WTC11 (cell line): ENCODE measurements around the gene CCR8. TPM values are rescaled to one million over a fixed set of nuclear protein-coding genes. Genes with fewer than 3 reads are reported as not detected.

Experiments
- ATAC-seq: fragments of 200-7000 bp; cut with Tn5 transposase; 2 replicates; pipeline ENCODE4 v1.10.0; 2021; ENCODE audit warnings: mild to moderate bottlenecking, moderate library complexity
- CTCF ChIA-PET: fragments of 300-600 bp; sonication (Branson Sonifier 250); formaldehyde crosslinking; loops from one replicate; lab custom pipeline; 2021; ENCODE audit warnings: antibody characterized with exemption; lab: Charles Lee
- POLR2A ChIA-PET: fragments of 350-600 bp; sonication (Branson Sonifier 250); formaldehyde crosslinking; loops from one replicate; lab custom pipeline; 2021; ENCODE audit warnings: antibody characterized with exemption; lab: Charles Lee
- DNase-seq: peaks from one replicate; pipeline ENCODE4 v3.0.0; 2021; ENCODE audit warnings: low spot score
- H3K27ac Mint-ChIP-seq: 2 replicates; pipeline ENCODE4 v1.8.0; 2021; ENCODE audit warnings: mixed read lengths
- H3K27me3 Mint-ChIP-seq: 2 replicates; pipeline ENCODE4 v1.8.0; 2021; ENCODE audit warnings: low read depth, mild to moderate bottlenecking, moderate library complexity, mixed read lengths
- H3K36me3 Mint-ChIP-seq: 2 replicates; pipeline ENCODE4 v1.8.0; 2021; ENCODE audit warnings: mixed read lengths
- H3K4me1 Mint-ChIP-seq: 2 replicates; pipeline ENCODE4 v1.8.0; 2022; ENCODE audit warnings: mixed read lengths
- H3K4me3 Mint-ChIP-seq: 2 replicates; pipeline ENCODE4 v1.8.0; 2021; ENCODE audit warnings: mild to moderate bottlenecking, moderate library complexity, mixed read lengths
- H3K9me3 Mint-ChIP-seq: 2 replicates; pipeline ENCODE4 v1.8.0; 2021; ENCODE audit warnings: mixed read lengths
- CREM ChIP-seq: sonication (generic); formaldehyde crosslinking; IDR thresholded peaks from 2 replicates; pipeline ENCODE4 v1.8.1; 2022; ENCODE audit warnings: mild to moderate bottlenecking, missing genetic modification reagents, moderate library complexity
- FOXP1 ChIP-seq: sonication (generic); formaldehyde crosslinking; IDR thresholded peaks from 2 replicates; pipeline ENCODE4 v1.8.0; 2022; ENCODE audit warnings: missing genetic modification reagents, mild to moderate bottlenecking, moderate library complexity, borderline replicate concordance
- GABPB1 ChIP-seq: sonication (generic); formaldehyde crosslinking; IDR thresholded peaks from 2 replicates; pipeline ENCODE4 v1.8.1; 2023; ENCODE audit warnings: mild to moderate bottlenecking, missing genetic modification reagents
- GTF2I ChIP-seq: fragments of 250-450 bp; sonication (Bioruptor Pico); conservative IDR thresholded peaks from 2 replicates; pipeline ENCODE4 v1.4.0; 2021; ENCODE audit warnings: mild to moderate bottlenecking
- JAZF1 ChIP-seq: fragments of 250-450 bp; sonication (Bioruptor Pico); IDR thresholded peaks from 2 replicates; pipeline ENCODE4 v1.9.0; 2021; ENCODE audit warnings: moderate library complexity, mild to moderate bottlenecking, inconsistent platforms
- JUN ChIP-seq: sonication (generic); formaldehyde crosslinking; IDR thresholded peaks from 2 replicates; pipeline ENCODE4 v1.8.0; 2023; ENCODE audit warnings: mild to moderate bottlenecking, missing genetic modification reagents
- MAX ChIP-seq: sonication (generic); formaldehyde crosslinking; IDR thresholded peaks from 2 replicates; pipeline ENCODE4 v1.8.0; 2022; ENCODE audit warnings: mild to moderate bottlenecking, missing genetic modification reagents
- MXD4 ChIP-seq: fragments of 250-450 bp; sonication (Bioruptor Pico); IDR thresholded peaks from 2 replicates; pipeline ENCODE4 v1.8.0; 2021; ENCODE audit warnings: mild to moderate bottlenecking, moderate library complexity, borderline replicate concordance
- NFATC4 ChIP-seq: fragments of 250-450 bp; sonication (Bioruptor Pico); IDR thresholded peaks from 2 replicates; pipeline ENCODE4 v1.9.0; 2021; ENCODE audit warnings: mild to moderate bottlenecking
- OVOL2 ChIP-seq: fragments of 250-450 bp; sonication (Bioruptor Pico); IDR thresholded peaks from 2 replicates; pipeline ENCODE4 v1.9.0; 2021; ENCODE audit warnings: mild to moderate bottlenecking, borderline replicate concordance
- PRRX2 ChIP-seq: fragments of 250-450 bp; sonication (Bioruptor Pico); IDR thresholded peaks from 2 replicates; pipeline ENCODE4 v1.8.0; 2021; ENCODE audit warnings: mild to moderate bottlenecking
- RELA ChIP-seq: sonication (generic); formaldehyde crosslinking; IDR thresholded peaks from 2 replicates; pipeline ENCODE4 v1.8.1; 2022; ENCODE audit warnings: missing genetic modification reagents, mild to moderate bottlenecking, borderline replicate concordance
- SOX15 ChIP-seq: fragments of 250-450 bp; sonication (Bioruptor Pico); IDR thresholded peaks from 2 replicates; pipeline ENCODE4 v1.9.0; 2021; ENCODE audit warnings: mild to moderate bottlenecking
- SP1 ChIP-seq: sonication (generic); formaldehyde crosslinking; conservative IDR thresholded peaks from 2 replicates; pipeline ENCODE4 v1.8.1; 2022; ENCODE audit warnings: missing genetic modification reagents
- TCF7 ChIP-seq: sonication (generic); formaldehyde crosslinking; IDR thresholded peaks from 2 replicates; pipeline ENCODE4 v1.8.0; 2022; ENCODE audit warnings: mild to moderate bottlenecking, low read depth, missing genetic modification reagents, moderate library complexity
- ZNF263 ChIP-seq: sonication (generic); formaldehyde crosslinking; IDR thresholded peaks from 2 replicates; pipeline ENCODE4 v1.8.1; 2022; ENCODE audit warnings: low read depth, mild to moderate bottlenecking, moderate library complexity, missing genetic modification reagents
- ZNF425 ChIP-seq: fragments of 250-450 bp; sonication (Bioruptor Pico); conservative IDR thresholded peaks from 2 replicates; pipeline ENCODE4 v1.9.0; 2021; ENCODE audit warnings: mild to moderate bottlenecking
- total RNA-seq: library from RNA; stranded (reverse); gene quantifications from 3 replicates; pipeline ENCODE4 v1.2.3, GENCODE V29; 2021
- TF ChIP-seq, protein P1 (sequence below): fragments of 250-450 bp; sonication (Bioruptor Pico); IDR thresholded peaks from 2 replicates; pipeline ENCODE4 v1.9.0; 2021; ENCODE audit warnings: mild to moderate bottlenecking, borderline replicate concordance
- TF ChIP-seq, protein P2 (sequence below): sonication (generic); formaldehyde crosslinking; IDR thresholded peaks from 2 replicates; pipeline ENCODE4 v1.8.1; 2022; ENCODE audit warnings: mild to moderate bottlenecking, moderate library complexity, missing genetic modification reagents
- TF ChIP-seq, protein P3 (sequence below): sonication (generic); formaldehyde crosslinking; conservative IDR thresholded peaks from 2 replicates; pipeline ENCODE4 v1.8.1; 2022; ENCODE audit warnings: mild to moderate bottlenecking, missing genetic modification reagents
- TF ChIP-seq, protein P4 (sequence below): sonication (generic); formaldehyde crosslinking; IDR thresholded peaks from 2 replicates; pipeline ENCODE4 v1.8.1; 2023; ENCODE audit warnings: mild to moderate bottlenecking, missing genetic modification reagents

Gene CCR8
- total RNA-seq, 1 experiment from 2014 or later: 0.33 TPM

DNA sequence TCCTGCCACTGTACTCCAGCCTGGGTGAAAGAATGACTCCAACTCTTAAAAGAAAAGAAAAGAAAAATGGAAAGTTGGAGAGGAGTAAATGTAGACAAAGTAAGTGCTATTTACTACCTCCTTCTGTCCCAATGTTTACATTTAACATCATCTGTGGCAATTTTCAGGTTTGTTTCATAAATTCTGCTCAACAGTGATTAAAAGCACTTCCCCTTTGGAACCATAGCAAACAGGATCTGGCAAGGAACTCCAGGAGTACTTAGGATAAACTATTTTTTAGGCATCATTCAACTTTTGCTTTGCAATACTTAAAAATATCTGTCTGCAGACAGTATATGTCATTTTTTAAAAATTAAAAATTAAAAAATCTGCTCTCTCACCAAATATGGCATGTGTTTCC is 44.2 kb upstream of the CCR8 start (continued):
- TF ChIP-seq, protein P1, sequence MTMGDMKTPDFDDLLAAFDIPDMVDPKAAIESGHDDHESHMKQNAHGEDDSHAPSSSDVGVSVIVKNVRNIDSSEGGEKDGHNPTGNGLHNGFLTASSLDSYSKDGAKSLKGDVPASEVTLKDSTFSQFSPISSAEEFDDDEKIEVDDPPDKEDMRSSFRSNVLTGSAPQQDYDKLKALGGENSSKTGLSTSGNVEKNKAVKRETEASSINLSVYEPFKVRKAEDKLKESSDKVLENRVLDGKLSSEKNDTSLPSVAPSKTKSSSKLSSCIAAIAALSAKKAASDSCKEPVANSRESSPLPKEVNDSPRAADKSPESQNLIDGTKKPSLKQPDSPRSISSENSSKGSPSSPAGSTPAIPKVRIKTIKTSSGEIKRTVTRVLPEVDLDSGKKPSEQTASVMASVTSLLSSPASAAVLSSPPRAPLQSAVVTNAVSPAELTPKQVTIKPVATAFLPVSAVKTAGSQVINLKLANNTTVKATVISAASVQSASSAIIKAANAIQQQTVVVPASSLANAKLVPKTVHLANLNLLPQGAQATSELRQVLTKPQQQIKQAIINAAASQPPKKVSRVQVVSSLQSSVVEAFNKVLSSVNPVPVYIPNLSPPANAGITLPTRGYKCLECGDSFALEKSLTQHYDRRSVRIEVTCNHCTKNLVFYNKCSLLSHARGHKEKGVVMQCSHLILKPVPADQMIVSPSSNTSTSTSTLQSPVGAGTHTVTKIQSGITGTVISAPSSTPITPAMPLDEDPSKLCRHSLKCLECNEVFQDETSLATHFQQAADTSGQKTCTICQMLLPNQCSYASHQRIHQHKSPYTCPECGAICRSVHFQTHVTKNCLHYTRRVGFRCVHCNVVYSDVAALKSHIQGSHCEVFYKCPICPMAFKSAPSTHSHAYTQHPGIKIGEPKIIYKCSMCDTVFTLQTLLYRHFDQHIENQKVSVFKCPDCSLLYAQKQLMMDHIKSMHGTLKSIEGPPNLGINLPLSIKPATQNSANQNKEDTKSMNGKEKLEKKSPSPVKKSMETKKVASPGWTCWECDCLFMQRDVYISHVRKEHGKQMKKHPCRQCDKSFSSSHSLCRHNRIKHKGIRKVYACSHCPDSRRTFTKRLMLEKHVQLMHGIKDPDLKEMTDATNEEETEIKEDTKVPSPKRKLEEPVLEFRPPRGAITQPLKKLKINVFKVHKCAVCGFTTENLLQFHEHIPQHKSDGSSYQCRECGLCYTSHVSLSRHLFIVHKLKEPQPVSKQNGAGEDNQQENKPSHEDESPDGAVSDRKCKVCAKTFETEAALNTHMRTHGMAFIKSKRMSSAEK (CRISPR knock-in tag): no peak
- TF ChIP-seq MXD4 (no peak), JAZF1 (CRISPR knock-in tag) (no peak), JUN (CRISPR knock-in tag) (no peak), ZNF425 (CRISPR knock-in tag) (no peak), GABPB1 (CRISPR knock-in tag) (no peak), SP1 (no peak), RELA (CRISPR knock-in tag) (no peak), NFATC4 (CRISPR knock-in tag) (no peak), MAX (no peak), SOX15 (no peak), TCF7 (CRISPR knock-in tag) (no peak), FOXP1 (CRISPR knock-in tag) (no peak)
- TF ChIP-seq, all 79 proteins: peak for 0

GRCh38 chr3:39286771-39287170 is 42.7 kb upstream of the CCR8 start:
- Mint-ChIP-seq H3K4me3 (no peak overlapping the region), H3K9me3 (no peaks in the 10 kb centered on the region), H3K36me3 (no peaks in the 10 kb centered on the region), H3K4me1 (peaks cover 5% of the 10 kb centered on the region), H3K27me3 (no peaks in the 10 kb centered on the region), H3K27ac (no peak overlapping the region)
- DNase-seq (no peak), ATAC-seq (no peak)
- ChIA-PET POLR2A (no interaction called here), CTCF (interaction anchor here (4.2 to 4.5 kb wide), 2 partner anchors 93 to 159 kb away, joined by 260 to 291 read pairs; partner anchors contain the start of gene XIRP1)
- TF ChIP-seq, protein P2, sequence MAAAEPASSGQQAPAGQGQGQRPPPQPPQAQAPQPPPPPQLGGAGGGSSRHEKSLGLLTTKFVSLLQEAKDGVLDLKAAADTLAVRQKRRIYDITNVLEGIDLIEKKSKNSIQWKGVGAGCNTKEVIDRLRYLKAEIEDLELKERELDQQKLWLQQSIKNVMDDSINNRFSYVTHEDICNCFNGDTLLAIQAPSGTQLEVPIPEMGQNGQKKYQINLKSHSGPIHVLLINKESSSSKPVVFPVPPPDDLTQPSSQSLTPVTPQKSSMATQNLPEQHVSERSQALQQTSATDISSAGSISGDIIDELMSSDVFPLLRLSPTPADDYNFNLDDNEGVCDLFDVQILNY (CRISPR knock-in tag): no peak
- TF ChIP-seq PRRX2: no peak
- TF ChIP-seq, protein P3, sequence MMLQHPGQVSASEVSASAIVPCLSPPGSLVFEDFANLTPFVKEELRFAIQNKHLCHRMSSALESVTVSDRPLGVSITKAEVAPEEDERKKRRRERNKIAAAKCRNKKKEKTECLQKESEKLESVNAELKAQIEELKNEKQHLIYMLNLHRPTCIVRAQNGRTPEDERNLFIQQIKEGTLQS (CRISPR knock-in tag): no peak
- TF ChIP-seq, protein P4, sequence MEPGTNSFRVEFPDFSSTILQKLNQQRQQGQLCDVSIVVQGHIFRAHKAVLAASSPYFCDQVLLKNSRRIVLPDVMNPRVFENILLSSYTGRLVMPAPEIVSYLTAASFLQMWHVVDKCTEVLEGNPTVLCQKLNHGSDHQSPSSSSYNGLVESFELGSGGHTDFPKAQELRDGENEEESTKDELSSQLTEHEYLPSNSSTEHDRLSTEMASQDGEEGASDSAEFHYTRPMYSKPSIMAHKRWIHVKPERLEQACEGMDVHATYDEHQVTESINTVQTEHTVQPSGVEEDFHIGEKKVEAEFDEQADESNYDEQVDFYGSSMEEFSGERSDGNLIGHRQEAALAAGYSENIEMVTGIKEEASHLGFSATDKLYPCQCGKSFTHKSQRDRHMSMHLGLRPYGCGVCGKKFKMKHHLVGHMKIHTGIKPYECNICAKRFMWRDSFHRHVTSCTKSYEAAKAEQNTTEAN (CRISPR knock-in tag): no peak
- TF ChIP-seq OVOL2 (CRISPR knock-in tag): no peak
- TF ChIP-seq RELA (CRISPR knock-in tag): no peak
- TF ChIP-seq CREM (CRISPR knock-in tag): no peak
- no peak for TF ChIP-seq GTF2I (CRISPR knock-in tag)
- TF ChIP-seq ZNF263 (CRISPR knock-in tag): no peak
- TF ChIP-seq, protein P1 (CRISPR knock-in tag): no peak
